Activated naive CD8-positive, alpha-beta T cell treated with anti-CD3 and anti-CD28 coated beads for 36 hours (primary cell): Measurements from ENCODE around the gene MPP4. TPM values are rescaled to one million over a fixed set of nuclear protein-coding genes. Genes with fewer than 3 reads are reported as not detected.

Experiments
- DNase-seq: peaks from one replicate; pipeline ENCODE4 v3.0.0; 2021
- H3K27ac Mint-ChIP-seq: one replicate; pipeline ENCODE4 v1.8.0; 2022; ENCODE audit warnings: mild to moderate bottlenecking, moderate library complexity, mixed read lengths
- H3K27me3 Mint-ChIP-seq: one replicate; pipeline ENCODE4 v1.8.0; 2022; ENCODE audit warnings: mild to moderate bottlenecking, mixed read lengths
- H3K36me3 Mint-ChIP-seq: one replicate; pipeline ENCODE4 v1.8.0; 2021; ENCODE audit warnings: mild to moderate bottlenecking, mixed read lengths
- H3K4me1 Mint-ChIP-seq: one replicate; pipeline ENCODE4 v1.8.0; 2021; ENCODE audit warnings: mixed read lengths
- H3K4me3 Mint-ChIP-seq: one replicate; pipeline ENCODE4 v1.8.0; 2022; ENCODE audit warnings: mild to moderate bottlenecking, moderate library complexity, mixed read lengths
- H3K9me3 Mint-ChIP-seq: one replicate; pipeline ENCODE4 v1.8.0; 2022; ENCODE audit warnings: mixed read lengths
- total RNA-seq, 2 experiments: library from RNA; stranded (reverse); gene quantifications; one replicate each; pipeline ENCODE4 v1.2.3, GENCODE V29; 2021

Gene MPP4
- total RNA-seq, 2 experiments from 2014 or later, result not detected

GRCh38 chr2:201654616-201655384, 43.6 kb downstream of the MPP4 start:
- no peaks in the 10 kb centered on the region for H3K36me3 Mint-ChIP-seq
- no peaks in the 10 kb centered on the region for H3K9me3 Mint-ChIP-seq
- H3K27me3 Mint-ChIP-seq, result peaks cover 12% of the 10 kb centered on the region
- H3K4me1 Mint-ChIP-seq, result peaks cover 6% of the 10 kb centered on the region
- no peak for DNase-seq
- H3K4me3 Mint-ChIP-seq, result no peak overlapping the region
- H3K27ac Mint-ChIP-seq, result no peak overlapping the region

- Mint-ChIP-seq H3K4me1 (peaks cover 6% of the 10 kb centered on the region), H3K9me3 (no peaks in the 10 kb centered on the region), H3K4me3 (no peak overlapping the region), H3K27me3 (peaks cover 17% of the 10 kb centered on the region), H3K36me3 (no peaks in the 10 kb centered on the region), H3K27ac (no peak overlapping the region)
- DNase-seq, result no peak
Measured at GRCh38 chr2:201653221-201653620, 45.2 kb downstream of the MPP4 start.

GRCh38 chr2:201649442-201649841, 49.0 kb downstream of the MPP4 start:
- Mint-ChIP-seq H3K4me3 (no peak overlapping the region), H3K27ac (no peak overlapping the region), H3K36me3 (no peaks in the 10 kb centered on the region), H3K4me1 (peaks cover 6% of the 10 kb centered on the region), H3K9me3 (no peaks in the 10 kb centered on the region), H3K27me3 (peaks cover 17% of the 10 kb centered on the region)
- DNase-seq, result no peak

- Mint-ChIP-seq H3K27me3 (peaks cover 11% of the 10 kb centered on the region), H3K9me3 (no peaks in the 10 kb centered on the region), H3K4me3 (no peak overlapping the region), H3K4me1 (peaks cover under 1% of the 10 kb centered on the region), H3K27ac (no peak overlapping the region), H3K36me3 (no peaks in the 10 kb centered on the region)
- no peak for DNase-seq
Measured at GRCh38 chr2:201647431-201647830, 51.0 kb downstream of the MPP4 start.

- H3K9me3 Mint-ChIP-seq, result no peaks in the 10 kb centered on the region
- H3K27ac Mint-ChIP-seq, result peak overlapping the region; percentile 58
- H3K36me3 Mint-ChIP-seq, result no peaks in the 10 kb centered on the region
- no peak for DNase-seq
- peaks cover 4% of the 10 kb centered on the region for H3K27me3 Mint-ChIP-seq
- peak overlapping the region; percentile 90 for H3K4me3 Mint-ChIP-seq
- peaks cover 7% of the 10 kb centered on the region for H3K4me1 Mint-ChIP-seq
Measured at GRCh38 chr2:201644001-201644400, 54.4 kb downstream of the MPP4 start.

- peaks cover 7% of the 10 kb centered on the region for H3K4me1 Mint-ChIP-seq
- peak within 1 kb of the TSS; percentile 89 for H3K27ac Mint-ChIP-seq
- no peaks in the 10 kb centered on the region for H3K36me3 Mint-ChIP-seq
- peak; percentile 61 for DNase-seq
- H3K4me3 Mint-ChIP-seq, result peak within 1 kb of the TSS; percentile 90
- no peaks in the 10 kb centered on the region for H3K9me3 Mint-ChIP-seq
- H3K27me3 Mint-ChIP-seq, result no peaks in the 10 kb centered on the region
Measured at GRCh38 chr2:201643216-201643890, 55.1 kb downstream of the MPP4 start, which contains the start of gene TMEM237. Gene TMEM237, minus strand, starts transcription at chr2:201643503. Its CDS starts 103 bp downstream, at chr2:201643400.

DNA sequence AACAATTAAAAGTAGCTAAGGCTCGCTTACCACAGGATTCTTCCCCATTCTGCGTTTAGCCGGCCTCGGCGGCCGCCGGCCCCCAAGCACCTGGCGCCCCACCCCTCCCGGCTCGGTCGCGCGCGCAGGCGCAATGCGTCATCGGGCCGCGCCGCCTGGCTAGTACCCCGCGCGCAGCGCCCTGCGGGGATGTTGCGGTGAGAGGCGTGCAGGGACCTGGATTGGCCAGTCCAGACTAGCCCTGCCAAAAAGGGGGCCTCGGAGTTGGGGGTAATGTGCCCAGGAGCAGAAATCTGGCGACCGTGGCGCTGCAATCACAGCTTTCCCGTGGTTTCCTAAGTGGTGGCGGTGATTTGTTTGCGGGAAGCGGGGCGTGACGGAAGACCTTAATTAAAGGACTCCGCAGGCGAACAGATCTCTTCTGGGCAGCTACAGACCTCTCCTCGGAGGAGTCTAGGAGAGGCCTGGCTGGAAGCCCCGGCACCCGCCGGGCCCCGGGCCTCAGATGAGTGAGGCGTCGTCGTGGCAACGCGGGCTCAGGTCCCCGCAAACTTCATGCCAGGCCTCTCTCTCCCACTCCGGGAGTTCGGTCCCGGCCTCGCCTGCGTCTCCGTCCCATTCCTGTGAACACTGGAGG, 55.7 kb downstream of the MPP4 start:
- peaks cover 7% of the 10 kb centered on the region for H3K4me1 Mint-ChIP-seq
- H3K9me3 Mint-ChIP-seq, result no peaks in the 10 kb centered on the region
- H3K4me3 Mint-ChIP-seq, result peak overlapping the region; percentile 90
- H3K27ac Mint-ChIP-seq, result peak overlapping the region; percentile 89
- H3K27me3 Mint-ChIP-seq, result no peaks in the 10 kb centered on the region
- H3K36me3 Mint-ChIP-seq, result no peaks in the 10 kb centered on the region
- DNase-seq, result peak; percentile 89

DNA sequence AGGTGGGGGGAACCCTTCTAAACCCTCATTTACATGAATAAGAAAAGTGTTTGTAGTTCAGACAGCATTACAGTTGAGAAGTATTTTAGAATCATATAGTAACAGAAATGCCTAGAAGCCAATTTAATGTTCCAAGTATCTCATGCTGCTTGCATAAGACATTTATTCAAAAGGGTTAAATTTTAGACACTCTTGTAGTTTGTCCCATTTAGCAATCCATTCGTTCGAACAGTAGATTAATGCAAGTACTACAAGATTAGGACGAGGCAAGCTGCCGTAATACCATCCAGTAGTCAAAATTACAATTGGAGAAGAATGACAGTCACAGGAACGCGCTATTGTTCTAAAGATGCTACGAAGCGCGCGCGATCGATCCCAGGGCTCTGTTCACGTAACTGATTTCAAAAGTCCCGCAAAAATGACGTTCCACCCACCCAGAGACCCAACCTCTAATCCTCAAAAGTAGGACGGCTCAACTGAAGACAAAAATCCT, 56.3 kb downstream of the MPP4 start:
- peak overlapping the region; percentile 89 for H3K27ac Mint-ChIP-seq
- peaks cover 7% of the 10 kb centered on the region for H3K4me1 Mint-ChIP-seq
- H3K9me3 Mint-ChIP-seq, result no peaks in the 10 kb centered on the region
- H3K36me3 Mint-ChIP-seq, result no peaks in the 10 kb centered on the region
- H3K27me3 Mint-ChIP-seq, result no peaks in the 10 kb centered on the region
- DNase-seq, result no peak
- peak overlapping the region; percentile 90 for H3K4me3 Mint-ChIP-seq

- peak; percentile 5 for DNase-seq
- Mint-ChIP-seq H3K4me3 (no peak overlapping the region), H3K27ac (no peak overlapping the region)
Measured at GRCh38 chr2:201639205-201639604, 59.2 kb downstream of the MPP4 start.

DNA sequence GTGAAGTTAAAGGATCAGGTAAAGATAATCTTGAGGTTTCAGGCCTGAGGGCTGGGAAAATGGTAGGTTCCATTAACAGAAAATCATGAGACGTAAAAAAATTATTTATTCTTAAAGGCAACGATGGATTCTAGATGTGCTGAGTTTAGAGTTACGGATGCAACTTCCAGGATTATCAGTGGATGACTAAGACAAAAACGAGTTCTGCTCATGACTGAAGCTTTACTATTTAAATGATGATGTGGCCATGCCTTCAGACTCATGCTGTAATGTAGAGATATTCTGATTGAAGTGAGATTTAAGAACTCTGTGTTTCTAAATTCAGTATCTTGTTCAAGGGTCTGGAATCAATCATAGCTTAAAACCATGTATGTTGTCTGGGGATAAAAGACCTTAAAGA, 60.1 kb downstream of the MPP4 start:
- Mint-ChIP-seq H3K4me1 (peaks cover 7% of the 10 kb centered on the region), H3K36me3 (peaks cover 6% of the 10 kb centered on the region), H3K9me3 (no peaks in the 10 kb centered on the region), H3K27ac (no peak overlapping the region), H3K4me3 (no peak overlapping the region), H3K27me3 (no peaks in the 10 kb centered on the region)
- DNase-seq, result no peak

More at GRCh38 chr2:201639205-201639604, 59.2 kb downstream of the MPP4 start:
- H3K4me1 Mint-ChIP-seq, result peaks cover 7% of the 10 kb centered on the region
- H3K27me3 Mint-ChIP-seq, result no peaks in the 10 kb centered on the region
- peaks cover 6% of the 10 kb centered on the region for H3K36me3 Mint-ChIP-seq
- no peaks in the 10 kb centered on the region for H3K9me3 Mint-ChIP-seq

DNA sequence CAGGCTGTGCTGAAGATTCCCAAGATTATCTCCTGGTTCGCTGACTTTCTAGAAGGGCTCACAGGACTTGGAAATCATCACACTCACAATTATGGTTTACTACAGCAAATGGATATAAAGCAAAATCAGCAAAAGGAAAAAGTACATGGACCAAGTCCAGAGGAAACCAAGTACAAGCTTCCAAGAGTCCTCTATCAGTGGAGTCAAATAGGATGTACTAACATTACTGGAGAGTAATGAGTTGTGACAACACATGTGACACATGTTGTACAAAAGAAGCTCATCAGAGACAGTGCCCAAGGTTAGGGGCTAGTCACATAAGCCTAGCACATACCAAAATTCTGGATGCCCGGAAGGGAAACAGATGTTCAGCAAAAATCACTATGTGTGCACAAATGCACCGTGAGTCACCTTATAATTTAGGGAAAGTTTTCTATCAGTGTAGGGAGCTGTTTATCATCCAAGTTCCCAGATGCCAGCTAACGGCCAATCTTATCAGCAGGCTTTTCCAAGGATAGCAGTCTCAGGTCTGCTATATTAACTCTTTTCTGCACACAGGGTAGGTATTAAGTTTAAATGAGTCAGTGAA, 64.7 kb downstream of the MPP4 start:
- H3K9me3 Mint-ChIP-seq, result no peaks in the 10 kb centered on the region
- H3K4me1 Mint-ChIP-seq, result no peaks in the 10 kb centered on the region
- no peak overlapping the region for H3K27ac Mint-ChIP-seq
- H3K27me3 Mint-ChIP-seq, result no peaks in the 10 kb centered on the region
- H3K4me3 Mint-ChIP-seq, result no peak overlapping the region
- H3K36me3 Mint-ChIP-seq, result peaks cover 18% of the 10 kb centered on the region
- DNase-seq, result no peak

GRCh38 chr2:201631041-201631440, 67.4 kb downstream of the MPP4 start:
- no peaks in the 10 kb centered on the region for H3K4me1 Mint-ChIP-seq
- no peak for DNase-seq
- H3K27ac Mint-ChIP-seq, result no peak overlapping the region
- H3K36me3 Mint-ChIP-seq, result peaks cover 18% of the 10 kb centered on the region
- no peaks in the 10 kb centered on the region for H3K9me3 Mint-ChIP-seq
- no peak overlapping the region for H3K4me3 Mint-ChIP-seq
- no peaks in the 10 kb centered on the region for H3K27me3 Mint-ChIP-seq

- Mint-ChIP-seq H3K27me3 (no peaks in the 10 kb centered on the region), H3K9me3 (no peaks in the 10 kb centered on the region), H3K27ac (no peak overlapping the region), H3K4me3 (no peak overlapping the region), H3K36me3 (peaks cover 18% of the 10 kb centered on the region), H3K4me1 (no peaks in the 10 kb centered on the region)
- no peak for DNase-seq
Measured at GRCh38 chr2:201630577-201630976, 67.9 kb downstream of the MPP4 start.

DNA sequence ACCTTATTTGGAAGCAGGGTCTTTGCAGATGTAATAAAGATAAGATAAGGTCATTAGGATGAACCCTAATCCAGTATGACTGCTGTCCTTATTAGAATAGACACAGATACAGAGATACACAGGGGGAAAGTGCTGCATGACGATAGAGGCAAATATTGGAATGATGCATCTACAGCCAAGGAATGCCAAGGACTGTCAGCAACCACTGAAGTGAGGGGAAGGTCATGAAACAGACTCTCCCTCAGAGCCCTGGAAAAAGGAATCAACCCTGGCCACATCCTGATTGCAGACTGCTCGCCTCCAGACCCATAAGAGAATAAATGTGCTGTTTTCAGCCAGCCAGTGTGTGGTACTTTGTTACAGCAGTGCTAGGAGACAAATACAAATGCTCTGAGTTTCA, 69.9 kb downstream of the MPP4 start:
- Mint-ChIP-seq H3K27ac (no peak overlapping the region), H3K9me3 (no peaks in the 10 kb centered on the region), H3K4me1 (no peaks in the 10 kb centered on the region), H3K36me3 (peaks cover 14% of the 10 kb centered on the region), H3K27me3 (no peaks in the 10 kb centered on the region), H3K4me3 (no peak overlapping the region)
- DNase-seq, result no peak
